GM23248 (cell line): Measurements from ENCODE around the gene DENND2A.

Source experiments
- EZH2 ChIP-seq: fragments of 200-600 bp; sonication (generic); IDR thresholded peaks from 2 replicates; pipeline ENCODE4 v1.6.1; 2018; ENCODE audit warnings: antibody characterized with exemption, mild to moderate bottlenecking; ENCODE audit not compliant: insufficient read depth, poor library complexity, severe bottlenecking
- EZH2phosphoT487 ChIP-seq: fragments of 200-600 bp; sonication (generic); IDR thresholded peaks from 2 replicates; pipeline ENCODE4 v1.6.1; 2018; ENCODE audit warnings: antibody characterized with exemption, moderate library complexity, mild to moderate bottlenecking, low read depth; ENCODE audit not compliant: insufficient read depth

- no peak for TF ChIP-seq EZH2
- TF ChIP-seq EZH2phosphoT487: no peak
Measured at GRCh38 chr7:140623980-140624379, 16.6 kb downstream of the DENND2A start.
